ENCODE results near the gene LHB.
"Not testable (repeated sequence)": the region's sequence is repeated elsewhere in the genome, so short reads cannot be mapped to it uniquely, and the experiment has no call there.

Gene LHB

DNA sequence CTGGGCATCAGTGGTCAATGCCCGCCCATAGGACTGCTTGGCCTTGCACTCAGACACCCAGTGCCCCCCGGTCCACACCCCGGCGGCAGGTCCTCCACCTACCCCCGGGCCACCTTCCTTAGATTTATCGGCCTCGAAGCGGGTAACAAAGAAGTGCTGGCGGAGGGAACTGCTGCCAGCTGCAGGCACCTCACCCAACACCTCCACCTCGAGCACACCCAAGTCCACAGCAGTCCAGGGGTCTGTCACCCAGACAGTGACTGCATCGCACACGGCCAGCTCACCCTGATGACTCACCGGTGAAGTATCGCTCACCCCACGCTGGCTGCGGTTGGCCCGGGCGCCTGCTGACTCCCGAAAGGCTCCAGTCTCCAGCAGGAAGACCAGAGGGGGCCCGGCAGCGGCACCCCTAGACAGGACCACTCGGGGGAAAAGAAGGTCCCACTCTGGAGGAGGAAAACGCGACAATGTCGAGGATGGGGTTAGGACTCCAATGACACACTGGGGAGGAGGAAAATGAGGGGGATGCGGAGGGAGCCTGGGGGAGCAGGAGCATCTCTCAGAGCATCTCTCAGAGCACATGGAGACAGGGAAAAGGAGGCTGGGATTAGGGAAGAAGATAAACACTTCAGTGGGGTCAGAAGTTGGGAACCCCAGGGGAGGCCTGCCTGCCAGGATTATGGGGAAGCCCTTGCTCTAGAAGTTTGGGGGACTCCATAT is 21.8 kb upstream of the LHB start:
- not testable (repeated sequence) for H3K4me3 ChIP-seq (ENCODE audit: low read depth in 1 of 2, low read length in 2 of 2); H3K4me1 ChIP-seq (ENCODE audit: control insufficient read depth in 1 of 2, insufficient read depth in 2 of 2, low read length in 2 of 2); H3K36me3 ChIP-seq (ENCODE audit: control insufficient read depth in 1 of 2, insufficient read depth in 2 of 2, low read length in 2 of 2); H3K27me3 ChIP-seq (ENCODE audit: control insufficient read depth in 1 of 2, insufficient read depth in 2 of 2, low read length in 2 of 2); H3K9me3 ChIP-seq (ENCODE audit: control insufficient read depth in 1 of 2, low read length in 2 of 2); H3K27ac ChIP-seq (ENCODE audit: low read depth, low read length); H3K9ac ChIP-seq (ENCODE audit: low read depth in 1 of 2, low read length in 2 of 2)

DNA sequence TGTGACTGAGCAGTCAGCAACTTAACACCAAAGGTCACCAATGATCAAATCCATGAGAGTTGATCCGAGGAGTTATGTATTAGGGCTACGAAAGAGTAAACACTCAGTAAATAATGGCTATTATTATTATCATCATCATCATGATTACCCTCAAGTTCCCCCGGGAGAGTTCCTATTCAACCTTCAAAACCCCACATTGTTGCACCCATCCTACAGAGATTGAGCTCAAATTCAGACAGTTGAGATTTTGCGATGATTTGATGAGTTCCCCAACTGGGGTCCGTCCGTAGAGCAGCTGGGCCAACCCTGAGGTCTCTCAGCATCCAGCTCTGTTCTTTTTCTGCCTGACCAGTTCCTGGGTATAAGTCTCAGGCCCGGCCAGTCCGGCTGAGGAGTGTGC is 21.2 kb upstream of the LHB start:
- not testable (repeated sequence) for H3K9me3 ChIP-seq (ENCODE audit: control insufficient read depth in 1 of 2, low read length in 2 of 2); H3K36me3 ChIP-seq (ENCODE audit: control insufficient read depth in 1 of 2, insufficient read depth in 2 of 2, low read length in 2 of 2); H3K27me3 ChIP-seq (ENCODE audit: control insufficient read depth in 1 of 2, insufficient read depth in 2 of 2, low read length in 2 of 2); H3K4me3 ChIP-seq (ENCODE audit: low read depth in 1 of 2, low read length in 2 of 2); H3K27ac ChIP-seq (ENCODE audit: low read depth, low read length); H3K9ac ChIP-seq (ENCODE audit: low read depth in 1 of 2, low read length in 2 of 2); H3K4me1 ChIP-seq (ENCODE audit: control insufficient read depth in 1 of 2, insufficient read depth in 2 of 2, low read length in 2 of 2)

DNA sequence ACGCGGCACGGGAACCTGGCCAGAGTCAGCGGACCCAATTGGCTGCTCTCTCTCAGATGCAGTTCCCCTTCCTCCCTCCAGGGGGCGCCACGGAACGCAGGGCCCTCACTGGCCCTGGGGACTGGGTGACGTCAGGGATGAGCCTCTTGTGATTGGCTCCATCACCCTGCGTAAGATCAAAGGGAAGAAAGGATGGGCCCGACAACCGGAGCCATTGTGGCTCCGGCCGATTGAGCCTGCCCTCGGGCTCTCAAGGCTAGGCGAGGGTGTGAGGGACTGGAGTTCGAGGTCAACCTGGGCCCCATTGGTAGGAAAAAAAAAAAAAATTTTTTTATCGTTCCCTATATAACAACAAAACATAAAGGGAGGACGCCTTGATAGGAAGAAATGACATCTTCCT is 19.9 kb upstream of the LHB start, which contains the start of gene CGB1:
CGB1 (minus strand) TSS at position 81 of the 400 bp plus-strand sequence. CDS start 184 bp downstream, outside the sequence.
- not testable (repeated sequence) for H3K9ac ChIP-seq (ENCODE audit: low read depth in 1 of 2, low read length in 2 of 2); H3K27ac ChIP-seq (ENCODE audit: low read depth, low read length); H3K4me3 ChIP-seq (ENCODE audit: low read depth in 1 of 2, low read length in 2 of 2); H3K4me1 ChIP-seq (ENCODE audit: control insufficient read depth in 1 of 2, insufficient read depth in 2 of 2, low read length in 2 of 2); H3K27me3 ChIP-seq (ENCODE audit: control insufficient read depth in 1 of 2, insufficient read depth in 2 of 2, low read length in 2 of 2); H3K9me3 ChIP-seq (ENCODE audit: control insufficient read depth in 1 of 2, low read length in 2 of 2); H3K36me3 ChIP-seq (ENCODE audit: control insufficient read depth in 1 of 2, insufficient read depth in 2 of 2, low read length in 2 of 2)

DNA sequence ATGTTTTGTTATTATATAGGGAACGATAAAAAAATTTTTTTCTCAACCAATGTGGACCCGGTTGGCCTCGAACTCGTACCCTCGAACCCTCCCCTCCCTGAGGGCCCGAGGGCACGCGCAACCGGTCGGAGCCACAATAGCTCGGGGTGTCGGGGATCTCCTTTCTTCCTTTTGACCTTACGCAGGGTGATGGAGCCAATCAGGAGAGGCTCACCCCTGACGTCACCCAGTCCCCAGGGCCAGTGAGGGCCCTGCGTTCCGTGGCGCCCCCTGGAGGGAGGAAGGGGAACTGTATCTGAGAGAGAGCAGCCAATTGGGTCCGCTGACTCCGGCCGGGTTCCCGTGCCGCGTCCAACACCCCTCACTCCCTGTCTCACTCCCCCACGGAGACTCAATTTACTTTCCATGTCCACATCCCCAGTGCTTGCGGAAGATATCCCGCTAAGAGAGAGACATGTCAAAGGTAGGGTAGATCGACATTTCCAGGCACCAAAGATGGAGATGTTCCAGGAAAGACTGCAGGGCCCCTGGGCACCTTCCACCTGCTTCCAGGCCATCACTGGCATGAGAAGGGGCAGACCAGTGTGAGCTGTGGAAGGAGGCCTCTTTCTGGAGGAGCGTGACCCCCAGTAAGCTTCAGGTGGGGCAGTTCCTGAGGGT is 14.9 kb upstream of the LHB start, which contains the start of gene CGB2:
CGB2 (plus strand) TSS at position 249 of the 660 bp plus-strand sequence; CDS start at position 455, 206 bp downstream.
- not testable (repeated sequence) for H3K27me3 ChIP-seq (ENCODE audit: control insufficient read depth in 1 of 2, insufficient read depth in 2 of 2, low read length in 2 of 2); H3K4me1 ChIP-seq (ENCODE audit: control insufficient read depth in 1 of 2, insufficient read depth in 2 of 2, low read length in 2 of 2); H3K9ac ChIP-seq (ENCODE audit: low read depth in 1 of 2, low read length in 2 of 2); H3K27ac ChIP-seq (ENCODE audit: low read depth, low read length); H3K36me3 ChIP-seq (ENCODE audit: control insufficient read depth in 1 of 2, insufficient read depth in 2 of 2, low read length in 2 of 2); H3K4me3 ChIP-seq (ENCODE audit: low read depth in 1 of 2, low read length in 2 of 2); H3K9me3 ChIP-seq (ENCODE audit: control insufficient read depth in 1 of 2, low read length in 2 of 2)

DNA sequence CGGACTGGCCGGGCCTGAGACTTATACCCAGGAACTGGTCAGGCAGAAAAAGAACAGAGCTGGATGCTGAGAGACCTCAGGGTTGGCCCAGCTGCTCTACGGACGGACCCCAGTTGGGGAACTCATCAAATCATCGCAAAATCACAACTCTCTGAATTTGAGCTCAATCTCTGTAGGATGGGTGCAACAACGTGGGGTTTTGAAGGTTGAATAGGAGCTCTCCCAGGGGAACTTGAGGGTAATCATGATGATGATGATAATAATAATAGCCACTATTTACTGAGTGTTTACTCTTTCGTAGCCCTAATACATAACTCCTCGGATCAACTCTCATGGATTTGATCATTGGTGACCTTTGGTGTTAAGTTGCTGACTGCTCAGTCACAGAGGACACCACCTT is 13.4 kb upstream of the LHB start:
- not testable (repeated sequence) for H3K4me3 ChIP-seq (ENCODE audit: low read depth in 1 of 2, low read length in 2 of 2); H3K4me1 ChIP-seq (ENCODE audit: control insufficient read depth in 1 of 2, insufficient read depth in 2 of 2, low read length in 2 of 2); H3K27ac ChIP-seq (ENCODE audit: low read depth, low read length); H3K9ac ChIP-seq (ENCODE audit: low read depth in 1 of 2, low read length in 2 of 2); H3K9me3 ChIP-seq (ENCODE audit: control insufficient read depth in 1 of 2, low read length in 2 of 2); H3K36me3 ChIP-seq (ENCODE audit: control insufficient read depth in 1 of 2, insufficient read depth in 2 of 2, low read length in 2 of 2); H3K27me3 ChIP-seq (ENCODE audit: control insufficient read depth in 1 of 2, insufficient read depth in 2 of 2, low read length in 2 of 2)

DNA sequence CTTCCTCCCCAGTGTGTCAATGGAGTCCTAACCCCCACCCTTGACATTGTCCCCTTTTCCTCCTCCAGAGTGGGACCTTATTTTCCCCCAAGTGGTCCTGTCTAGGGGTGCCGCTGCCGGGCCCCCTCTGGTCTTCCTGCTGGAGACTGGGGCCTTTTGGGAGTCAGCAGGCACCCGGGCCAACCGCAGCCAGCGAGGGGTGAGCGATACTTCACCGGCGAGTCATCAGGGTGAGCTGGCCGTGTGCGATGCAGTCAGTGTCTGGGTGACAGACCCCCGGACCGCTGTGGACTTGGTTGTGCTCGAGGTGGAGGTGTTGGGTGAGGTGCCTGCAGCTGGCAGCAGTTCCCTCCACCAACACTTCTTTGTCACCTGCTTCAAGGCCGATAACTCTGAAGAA is 12.9 kb upstream of the LHB start:
- not testable (repeated sequence) for H3K27me3 ChIP-seq (ENCODE audit: control insufficient read depth in 1 of 2, insufficient read depth in 2 of 2, low read length in 2 of 2); H3K27ac ChIP-seq (ENCODE audit: low read depth, low read length); H3K4me3 ChIP-seq (ENCODE audit: low read depth in 1 of 2, low read length in 2 of 2); H3K36me3 ChIP-seq (ENCODE audit: control insufficient read depth in 1 of 2, insufficient read depth in 2 of 2, low read length in 2 of 2); H3K9ac ChIP-seq (ENCODE audit: low read depth in 1 of 2, low read length in 2 of 2); H3K9me3 ChIP-seq (ENCODE audit: control insufficient read depth in 1 of 2, low read length in 2 of 2); H3K4me1 ChIP-seq (ENCODE audit: control insufficient read depth in 1 of 2, insufficient read depth in 2 of 2, low read length in 2 of 2)

DNA sequence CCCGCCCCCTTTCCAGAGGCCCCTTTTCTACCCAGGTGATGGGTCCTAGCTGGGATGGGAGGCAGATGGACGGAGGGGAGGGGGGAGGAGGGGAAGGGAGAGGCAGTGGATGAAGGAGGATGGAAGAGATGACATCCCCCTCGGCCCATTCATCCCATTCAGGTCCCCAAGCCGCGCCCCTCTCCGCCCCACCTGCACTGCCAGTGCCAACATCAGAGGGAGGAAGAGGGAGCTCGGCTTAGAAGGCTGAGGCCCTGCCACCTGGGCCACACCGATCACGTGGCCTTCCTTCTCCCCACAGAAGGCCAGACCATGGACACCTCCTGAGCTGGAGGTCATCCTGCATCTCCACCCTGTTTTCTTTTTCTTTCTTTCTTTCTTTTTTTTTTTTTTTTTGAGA is 11.8 kb upstream of the LHB start:
- H3K4me1 ChIP-seq (ENCODE audit: control insufficient read depth in 1 of 2, insufficient read depth in 2 of 2, low read length in 2 of 2); H3K36me3 ChIP-seq (ENCODE audit: control insufficient read depth in 1 of 2, insufficient read depth in 2 of 2, low read length in 2 of 2); H3K4me3 ChIP-seq (ENCODE audit: low read depth in 1 of 2, low read length in 2 of 2); H3K27me3 ChIP-seq (ENCODE audit: control insufficient read depth in 1 of 2, insufficient read depth in 2 of 2, low read length in 2 of 2); H3K9ac ChIP-seq (ENCODE audit: low read depth in 1 of 2, low read length in 2 of 2); H3K9me3 ChIP-seq (ENCODE audit: control insufficient read depth in 1 of 2, low read length in 2 of 2); H3K27ac ChIP-seq (ENCODE audit: low read depth, low read length): not testable (repeated sequence)

DNA sequence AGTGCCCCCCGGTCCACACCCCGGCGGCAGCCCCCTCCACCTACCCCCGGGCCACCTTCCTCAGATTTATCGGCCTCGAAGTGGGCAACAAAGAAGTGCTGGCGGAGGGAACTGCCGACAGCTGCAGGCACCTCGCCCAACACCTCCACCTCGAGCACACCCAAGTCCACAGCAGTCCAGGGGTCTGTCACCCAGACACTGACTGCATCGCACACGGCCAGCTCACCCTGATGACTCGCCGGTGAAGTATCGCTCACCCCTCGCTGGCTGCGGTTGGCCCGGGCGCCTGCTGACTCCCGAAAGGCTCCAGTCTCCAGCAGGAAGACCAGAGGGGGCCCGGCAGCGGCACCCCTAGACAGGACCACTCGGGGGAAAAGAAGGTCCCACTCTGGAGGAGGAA is 8.7 kb upstream of the LHB start:
- H3K9me3 ChIP-seq (ENCODE audit: control insufficient read depth in 1 of 2, low read length in 2 of 2); H3K9ac ChIP-seq (ENCODE audit: low read depth in 1 of 2, low read length in 2 of 2); H3K4me1 ChIP-seq (ENCODE audit: control insufficient read depth in 1 of 2, insufficient read depth in 2 of 2, low read length in 2 of 2); H3K36me3 ChIP-seq (ENCODE audit: control insufficient read depth in 1 of 2, insufficient read depth in 2 of 2, low read length in 2 of 2); H3K4me3 ChIP-seq (ENCODE audit: low read depth in 1 of 2, low read length in 2 of 2); H3K27me3 ChIP-seq (ENCODE audit: control insufficient read depth in 1 of 2, insufficient read depth in 2 of 2, low read length in 2 of 2); H3K27ac ChIP-seq (ENCODE audit: low read depth, low read length): not testable (repeated sequence)

DNA sequence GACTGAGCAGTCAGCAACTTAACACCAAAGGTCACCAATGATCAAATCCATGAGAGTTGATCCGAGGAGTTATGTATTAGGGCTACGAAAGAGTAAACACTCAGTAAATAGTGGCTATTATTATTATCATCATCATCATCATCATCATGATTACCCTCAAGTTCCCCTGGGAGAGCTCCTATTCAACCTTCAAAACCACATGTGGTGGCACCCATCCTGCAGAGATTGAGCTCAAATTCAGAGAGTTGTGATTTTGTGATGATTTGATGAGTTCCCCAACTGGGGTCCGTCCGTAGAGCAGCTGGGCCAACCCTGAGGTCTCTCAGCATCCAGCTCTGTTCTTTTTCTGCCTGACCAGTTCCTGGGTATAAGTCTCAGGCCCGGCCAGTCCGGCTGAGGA is 8.2 kb upstream of the LHB start:
- H3K9ac ChIP-seq (ENCODE audit: low read depth in 1 of 2, low read length in 2 of 2); H3K9me3 ChIP-seq (ENCODE audit: control insufficient read depth in 1 of 2, low read length in 2 of 2); H3K27ac ChIP-seq (ENCODE audit: low read depth, low read length): not testable (repeated sequence)

DNA sequence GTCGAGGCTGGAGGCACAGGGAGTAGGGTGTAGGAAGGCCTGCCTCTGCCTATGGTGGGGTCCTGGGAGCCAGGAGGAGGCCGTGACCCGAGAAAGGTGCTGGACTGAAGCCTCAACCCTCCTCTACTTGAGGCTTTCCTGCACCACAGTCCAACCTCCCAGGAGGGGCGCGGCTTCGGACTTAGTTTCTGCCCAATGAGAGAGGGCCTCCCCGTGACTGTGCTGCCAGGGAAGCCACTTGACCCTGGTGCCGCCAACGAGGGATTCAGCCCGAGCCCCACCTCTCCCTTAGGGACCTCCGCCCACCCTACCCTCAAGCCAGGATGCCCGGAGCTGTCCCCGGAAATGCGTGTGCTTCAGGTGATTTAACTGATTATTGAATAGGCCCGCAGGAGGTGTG is 7.3 kb upstream of the LHB start, which contains the start of gene CGB3:
CGB3 (minus strand) TSS at position 101 of the 400 bp plus-strand sequence. CDS start 362 bp downstream, outside the sequence.
- peaks cover 13% of the 10 kb centered on the region in 2 donors for H3K27me3 ChIP-seq (ENCODE audit: control insufficient read depth in 1 of 2, insufficient read depth in 2 of 2, low read length in 2 of 2)
- not testable (repeated sequence) for H3K4me1 ChIP-seq (ENCODE audit: control insufficient read depth in 1 of 2, insufficient read depth in 2 of 2, low read length in 2 of 2); H3K4me3 ChIP-seq (ENCODE audit: low read depth in 1 of 2, low read length in 2 of 2); H3K36me3 ChIP-seq (ENCODE audit: control insufficient read depth in 1 of 2, insufficient read depth in 2 of 2, low read length in 2 of 2); H3K9me3 ChIP-seq (ENCODE audit: control insufficient read depth in 1 of 2, low read length in 2 of 2); H3K27ac ChIP-seq (ENCODE audit: low read depth, low read length); H3K9ac ChIP-seq (ENCODE audit: low read depth in 1 of 2, low read length in 2 of 2)

More for the DNA sequence above, 8.2 kb upstream of the LHB start:
- not testable (repeated sequence) for H3K4me1 ChIP-seq (ENCODE audit: control insufficient read depth in 1 of 2, insufficient read depth in 2 of 2, low read length in 2 of 2); H3K36me3 ChIP-seq (ENCODE audit: control insufficient read depth in 1 of 2, insufficient read depth in 2 of 2, low read length in 2 of 2); H3K4me3 ChIP-seq (ENCODE audit: low read depth in 1 of 2, low read length in 2 of 2)
- peaks cover 9 to 12% of the 10 kb centered on the region in 2 donors for H3K27me3 ChIP-seq (ENCODE audit: control insufficient read depth in 1 of 2, insufficient read depth in 2 of 2, low read length in 2 of 2)
